Measurements from ENCODE around the gene PTPN14.

- TF ChIP-seq, protein P1, sequence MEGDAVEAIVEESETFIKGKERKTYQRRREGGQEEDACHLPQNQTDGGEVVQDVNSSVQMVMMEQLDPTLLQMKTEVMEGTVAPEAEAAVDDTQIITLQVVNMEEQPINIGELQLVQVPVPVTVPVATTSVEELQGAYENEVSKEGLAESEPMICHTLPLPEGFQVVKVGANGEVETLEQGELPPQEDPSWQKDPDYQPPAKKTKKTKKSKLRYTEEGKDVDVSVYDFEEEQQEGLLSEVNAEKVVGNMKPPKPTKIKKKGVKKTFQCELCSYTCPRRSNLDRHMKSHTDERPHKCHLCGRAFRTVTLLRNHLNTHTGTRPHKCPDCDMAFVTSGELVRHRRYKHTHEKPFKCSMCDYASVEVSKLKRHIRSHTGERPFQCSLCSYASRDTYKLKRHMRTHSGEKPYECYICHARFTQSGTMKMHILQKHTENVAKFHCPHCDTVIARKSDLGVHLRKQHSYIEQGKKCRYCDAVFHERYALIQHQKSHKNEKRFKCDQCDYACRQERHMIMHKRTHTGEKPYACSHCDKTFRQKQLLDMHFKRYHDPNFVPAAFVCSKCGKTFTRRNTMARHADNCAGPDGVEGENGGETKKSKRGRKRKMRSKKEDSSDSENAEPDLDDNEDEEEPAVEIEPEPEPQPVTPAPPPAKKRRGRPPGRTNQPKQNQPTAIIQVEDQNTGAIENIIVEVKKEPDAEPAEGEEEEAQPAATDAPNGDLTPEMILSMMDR (IDR thresholded peaks at IDR 0.05 in 4 of 5, conservative IDR thresholded peaks at IDR 0.05 in 1 of 5): no peak
- TF ChIP-seq POLR2A (IDR thresholded peaks at IDR 0.05): no peak
Measured at GRCh38 chr1:214372092-214372491, 179.3 kb downstream of the PTPN14 start.
